HG03342 (cell line): ENCODE results near the gene SLC27A6.
"Not testable (repeated sequence)": the region's sequence is repeated elsewhere in the genome, so short reads cannot be mapped to it uniquely, and the experiment has no call there.

Source experiments
- ATAC-seq: cut with Tn5 transposase; IDR thresholded peaks from one replicate; pipeline ENCODE4 v1.9.1; 2021; ENCODE audit warnings: mild to moderate bottlenecking, moderate library complexity; ENCODE audit not compliant: unreplicated experiment

SLC27A6 gene

DNA sequence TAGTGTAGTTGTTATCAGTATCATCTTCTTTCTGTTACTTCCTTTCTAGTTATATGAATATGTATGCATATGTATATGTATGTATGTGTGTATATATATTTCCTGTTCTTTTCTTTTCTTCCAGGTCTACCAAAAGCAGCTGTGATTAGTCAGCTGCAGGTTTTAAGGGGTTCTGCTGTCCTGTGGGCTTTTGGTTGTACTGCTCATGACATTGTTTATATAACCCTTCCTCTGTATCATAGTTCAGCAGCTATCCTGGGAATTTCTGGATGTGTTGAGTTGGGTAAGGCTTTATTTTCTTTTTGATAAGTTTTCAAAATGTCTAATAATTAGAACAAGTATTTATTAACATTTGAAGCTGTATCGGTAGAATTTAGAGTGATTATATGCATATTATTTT, 23.2 kb downstream of the SLC27A6 start:
- no peak for ATAC-seq

GRCh38 chr5:129001841-129002526, 36.7 kb downstream of the SLC27A6 start:
- no peak for ATAC-seq

GRCh38 chr5:129002527-129002842, 37.2 kb downstream of the SLC27A6 start:
- no peak for ATAC-seq

GRCh38 chr5:129003232-129003631, 37.9 kb downstream of the SLC27A6 start:
- ATAC-seq: no peak

DNA sequence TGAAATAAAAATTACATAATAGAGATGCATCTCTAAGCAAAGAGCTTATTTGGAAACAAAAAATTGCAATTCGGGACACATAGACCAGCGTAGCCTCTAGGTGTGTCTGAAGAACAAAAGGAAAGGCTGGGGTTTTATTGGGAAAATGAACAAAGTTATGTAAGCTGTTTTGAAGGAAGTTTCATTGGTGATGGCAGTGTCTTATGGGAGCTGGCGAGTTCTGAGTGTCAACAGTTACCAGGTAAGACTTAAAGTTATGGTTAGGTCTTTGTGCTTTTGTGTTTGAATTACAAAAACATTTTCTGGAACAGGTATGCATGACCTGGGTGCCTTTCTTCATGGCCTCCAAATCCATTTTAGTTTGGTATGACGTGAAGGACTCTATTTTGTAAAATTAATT, 48.9 kb downstream of the SLC27A6 start:
- ATAC-seq: no peak

DNA sequence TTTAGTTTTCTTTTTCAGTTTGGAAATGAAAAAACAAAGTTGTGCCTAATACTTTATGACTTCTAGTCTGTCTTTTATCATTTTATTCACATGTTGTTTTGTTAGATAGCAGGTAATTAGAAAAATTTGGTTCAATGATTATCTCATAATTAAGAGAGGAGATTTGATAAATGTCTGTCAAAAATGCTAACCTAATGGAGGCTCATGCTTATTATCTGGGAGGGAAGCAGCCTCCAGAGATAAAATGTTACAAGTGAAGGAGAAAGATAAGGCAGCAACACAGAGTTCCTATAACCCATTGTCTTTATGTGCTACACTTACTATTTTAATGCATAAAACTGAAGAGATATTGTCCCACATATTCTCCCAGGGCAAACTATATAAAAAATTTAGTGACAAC, 53.5 kb downstream of the SLC27A6 start:
- ATAC-seq: no peak

DNA sequence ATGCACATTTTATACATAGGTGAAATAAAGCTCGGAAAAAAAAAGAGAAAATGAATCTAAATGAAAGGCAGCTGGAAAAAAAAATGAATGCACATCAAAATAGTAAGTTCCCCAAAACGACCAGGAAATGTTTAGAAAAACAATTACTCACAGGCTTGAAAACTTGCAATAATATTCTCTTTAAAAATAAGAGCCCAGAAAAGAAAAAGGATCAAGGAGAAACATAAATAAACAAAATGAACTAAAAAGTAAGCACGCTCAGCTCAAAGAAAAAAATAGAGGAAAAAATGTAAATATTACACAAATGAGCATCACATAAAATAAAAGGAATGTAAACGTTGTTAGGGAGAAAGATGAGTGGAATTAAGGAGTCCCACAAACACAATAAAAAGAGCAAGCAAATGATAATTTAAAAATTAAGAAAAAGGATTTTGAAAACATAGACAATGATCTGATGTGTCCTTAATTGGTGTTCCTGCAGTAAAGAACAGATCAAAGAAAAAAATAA, 54.2 kb downstream of the SLC27A6 start:
- ATAC-seq: no peak

DNA sequence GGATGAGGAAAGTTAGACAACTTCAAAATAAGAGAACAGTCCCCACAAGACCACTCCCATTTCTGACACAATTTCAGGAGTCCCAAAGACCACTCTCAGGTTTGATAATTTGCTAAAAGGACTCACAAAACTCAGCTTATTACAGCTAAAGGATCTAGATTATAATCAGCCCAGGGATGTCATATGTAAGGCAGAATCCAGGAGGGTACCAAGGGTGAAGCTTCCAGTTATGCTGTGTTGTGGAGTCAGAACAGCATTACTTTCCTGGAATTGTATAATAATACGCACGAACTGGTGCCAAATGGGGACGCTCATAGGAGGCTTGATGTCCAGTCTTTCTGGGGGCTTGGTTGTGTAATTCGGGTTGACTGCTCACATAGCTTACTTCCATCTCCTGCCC, 55.4 kb downstream of the SLC27A6 start:
- no peak for ATAC-seq

DNA sequence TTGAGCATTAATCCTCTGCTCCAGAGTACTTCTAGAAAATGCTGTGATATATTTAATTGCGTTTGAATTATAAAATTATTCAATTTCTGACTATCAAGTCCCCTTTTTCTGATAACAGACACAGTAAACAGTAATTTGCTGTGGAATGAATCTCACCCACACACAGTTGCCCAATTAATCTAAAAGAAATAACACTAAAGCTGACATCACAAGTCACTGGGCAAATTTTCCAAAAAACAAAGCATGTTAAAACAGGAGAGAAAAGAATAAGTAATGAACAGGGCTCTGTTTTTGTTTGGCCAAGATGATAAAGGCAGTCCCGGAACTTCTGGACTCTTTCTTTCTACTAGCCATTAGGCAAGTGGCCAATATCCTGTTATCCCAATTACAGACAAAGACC, 56.5 kb downstream of the SLC27A6 start:
- no peak for ATAC-seq

DNA sequence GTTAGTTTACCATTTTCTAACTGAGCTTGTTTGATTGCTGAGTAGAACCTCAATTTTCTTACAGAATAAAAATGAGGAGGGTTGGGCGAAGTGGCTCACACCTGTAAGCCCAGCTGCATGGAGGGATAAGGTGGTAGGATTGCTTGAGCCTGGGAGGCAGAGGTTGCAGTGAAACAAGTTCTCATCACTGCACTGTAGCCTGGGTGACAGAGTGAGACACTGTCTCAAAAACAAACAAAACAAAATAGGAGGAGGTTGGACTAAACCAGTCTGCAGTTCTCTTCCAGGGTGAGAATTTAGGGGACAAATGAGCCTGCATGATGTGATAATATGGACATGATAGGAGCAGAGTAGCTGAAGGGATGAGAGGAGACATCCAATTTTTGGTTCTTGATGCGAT, 57.3 kb downstream of the SLC27A6 start:
- no peak for ATAC-seq

- ATAC-seq: no peak
These were observed 62.0 kb downstream of the SLC27A6 start for GRCh38 chr5:129027260-129027659.

DNA sequence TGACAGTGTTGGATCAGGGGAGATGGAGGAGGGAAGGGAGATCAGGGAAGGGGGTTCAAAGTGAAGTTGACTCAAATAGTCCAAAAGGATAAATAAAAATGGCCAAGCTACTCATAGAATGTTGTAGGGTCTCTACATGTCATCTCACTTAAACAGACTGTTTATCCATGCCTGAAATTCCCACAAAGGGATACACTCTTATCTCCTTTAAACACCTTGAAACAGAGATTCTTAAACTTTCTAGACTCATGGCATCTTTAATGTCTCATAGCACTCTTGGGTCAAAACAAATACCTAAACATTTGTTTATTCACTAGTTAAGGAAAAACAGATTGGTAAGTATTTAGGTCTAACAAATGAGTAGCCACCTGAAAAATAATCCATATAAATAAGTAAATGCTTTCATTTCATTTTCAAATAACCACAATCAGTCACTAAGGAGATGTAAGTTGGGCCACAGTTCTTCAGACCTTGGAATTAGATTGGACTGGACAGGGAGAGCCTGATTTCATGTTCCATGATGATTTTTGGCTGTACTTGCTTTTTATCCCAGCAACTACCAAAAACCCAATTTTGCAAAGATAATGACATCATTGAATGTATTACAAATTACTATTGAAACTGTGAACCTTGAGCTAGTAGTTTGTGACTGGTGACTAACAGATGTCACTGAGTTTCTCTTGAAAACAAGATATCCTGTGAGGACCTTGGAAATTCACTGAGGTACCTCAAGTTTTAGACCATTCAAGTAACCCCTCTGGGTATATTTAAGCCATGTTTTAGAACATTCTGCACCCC, 66.8 kb downstream of the SLC27A6 start:
- no peak for ATAC-seq

GRCh38 chr5:129036257-129036656, 71.0 kb downstream of the SLC27A6 start:
- ATAC-seq: not testable (repeated sequence)

DNA sequence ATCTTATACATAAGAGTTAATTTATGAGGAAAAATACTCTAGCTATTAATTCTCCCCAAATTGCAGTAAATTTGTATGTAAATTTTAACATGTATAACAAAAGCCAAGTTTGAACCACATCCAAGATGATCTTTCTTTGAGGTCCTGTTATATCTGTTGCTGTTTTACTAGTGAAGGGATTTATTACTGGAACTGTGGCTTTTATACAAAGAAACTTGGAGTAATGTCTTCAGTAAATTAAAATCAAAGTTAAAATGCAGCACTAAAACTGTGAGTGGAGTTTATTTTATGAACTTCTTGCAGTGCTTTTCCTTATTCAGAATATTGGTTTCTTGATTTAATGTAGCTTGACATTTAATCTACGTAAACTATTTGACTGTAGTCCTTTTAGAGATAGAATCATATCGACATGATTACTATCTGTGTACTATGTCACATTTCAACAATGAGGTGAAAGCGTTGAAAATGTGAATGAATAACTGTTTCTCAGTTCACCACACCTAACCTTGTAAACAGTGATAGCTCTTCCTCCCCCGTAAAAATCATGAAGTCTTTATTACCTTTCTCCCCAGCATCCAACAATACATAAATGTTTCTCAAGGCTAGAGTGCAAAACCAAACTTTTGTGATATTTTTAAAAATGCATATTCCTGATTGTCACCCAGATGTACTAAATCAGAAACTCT, 76.1 kb downstream of the SLC27A6 start:
- no peak for ATAC-seq

- ATAC-seq: no peak
These were observed 77.0 kb downstream of the SLC27A6 start for GRCh38 chr5:129042306-129042705.

GRCh38 chr5:129043894-129044293, 78.6 kb downstream of the SLC27A6 start:
- no peak for ATAC-seq

GRCh38 chr5:129046151-129046550, 80.9 kb downstream of the SLC27A6 start:
- ATAC-seq: no peak

- no peak for ATAC-seq
These were observed 83.2 kb downstream of the SLC27A6 start for GRCh38 chr5:129048509-129048908.

DNA sequence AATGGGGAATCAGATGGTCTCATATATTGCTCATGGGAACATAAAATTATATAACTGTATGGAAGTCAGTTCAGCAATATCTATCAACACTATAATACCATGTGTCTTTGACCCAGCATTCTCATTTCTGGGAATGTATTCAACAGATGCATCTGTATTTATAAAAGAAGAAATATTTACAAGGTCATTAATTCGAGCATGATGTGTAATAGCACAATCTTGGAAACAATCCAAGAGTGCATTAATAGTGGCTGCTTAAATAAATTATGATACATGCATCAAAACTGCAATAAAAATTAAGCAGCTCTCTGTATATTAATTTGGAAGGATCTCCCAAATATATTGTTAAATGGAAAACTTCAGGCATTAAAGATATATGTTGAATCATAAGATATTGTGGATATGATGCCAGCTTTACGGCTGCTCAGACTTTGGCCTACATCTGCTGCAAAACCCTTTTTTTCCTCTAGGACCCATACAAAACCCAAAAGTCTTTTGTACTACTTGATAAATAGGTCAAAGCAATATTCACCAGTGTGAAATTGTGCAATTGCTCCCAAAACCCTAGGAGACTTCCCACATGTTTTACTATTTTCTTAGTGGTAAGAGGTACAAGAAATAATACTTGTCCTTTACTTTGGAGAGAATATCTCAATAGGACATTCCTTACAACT, 84.0 kb downstream of the SLC27A6 start:
- no peak for ATAC-seq

DNA sequence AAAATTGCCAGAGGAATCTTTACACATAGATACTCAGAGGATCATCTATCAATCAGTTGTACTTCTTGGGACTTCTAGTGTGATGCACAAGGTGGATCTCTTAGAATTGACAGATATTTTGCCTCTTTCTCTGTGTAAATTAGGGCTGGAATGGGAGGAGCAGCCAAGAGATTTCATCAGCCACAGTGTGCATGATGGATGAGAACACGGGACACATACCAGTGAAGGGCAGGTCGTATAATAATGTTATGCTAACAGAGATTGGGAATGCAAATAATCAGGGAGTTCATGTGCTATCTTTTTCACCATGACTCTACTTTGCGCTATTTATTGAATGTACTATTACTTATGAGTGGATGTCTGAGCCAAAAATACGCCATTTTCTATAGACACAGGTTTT, 86.0 kb downstream of the SLC27A6 start:
- ATAC-seq: no peak

- ATAC-seq: no peak
These were observed 88.2 kb downstream of the SLC27A6 start for GRCh38 chr5:129053438-129053837.
